Measurements from ENCODE around the gene WDR86.

- TF ChIP-seq CTCF (IDR thresholded peaks at IDR 0.05) (no peak), POLR2A (IDR thresholded peaks at IDR 0.05) (no peak)
Observed at GRCh38 chr7:151420144-151420543, 10.3 kb upstream of the WDR86 start.
